DOHH2 (cell line): ENCODE data around the gene TLCD1.

Experiments used
- CTCF ChIP-seq: fragments of 200-600 bp; sonication (generic); IDR thresholded peaks from one replicate; pipeline ENCODE4 v1.5.1; 2014; ENCODE audit warnings: antibody characterized with exemption, mild to moderate bottlenecking, low read depth, low read length; ENCODE audit not compliant: poor library complexity, severe bottlenecking
- EZH2phosphoT487 ChIP-seq: fragments of 200-600 bp; sonication (generic); IDR thresholded peaks from 2 replicates; pipeline ENCODE4 v1.6.1; 2017; ENCODE audit warnings: borderline replicate concordance, mild to moderate bottlenecking, antibody characterized with exemption, low read length, moderate library complexity, mixed read lengths

DNA sequence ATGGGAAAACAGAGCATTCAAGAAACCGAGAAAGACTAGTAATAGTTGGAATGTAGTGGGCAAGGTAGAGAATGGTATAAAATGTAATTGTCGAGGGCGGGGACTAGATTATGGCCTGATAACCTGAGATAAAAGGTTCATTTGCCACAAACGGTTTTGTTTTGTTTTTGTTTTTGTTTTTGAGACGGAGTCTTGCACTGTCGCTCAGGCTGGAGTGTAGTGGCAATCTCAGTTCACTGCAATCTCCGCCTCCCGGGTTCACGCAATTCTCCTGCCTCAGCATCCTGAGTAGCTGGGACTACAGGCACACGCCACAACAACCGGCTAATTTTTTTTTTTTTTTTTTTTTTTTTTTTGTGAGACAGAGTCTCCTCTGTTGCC, 3.9 kb upstream of the TLCD1 start:
- TF ChIP-seq CTCF (no peak), EZH2phosphoT487 (no peak)
